ENCODE results near the gene CSRP1.
A peak's percentile ranks its signal among the peaks of the same experiment; 100 is the strongest.

DNA sequence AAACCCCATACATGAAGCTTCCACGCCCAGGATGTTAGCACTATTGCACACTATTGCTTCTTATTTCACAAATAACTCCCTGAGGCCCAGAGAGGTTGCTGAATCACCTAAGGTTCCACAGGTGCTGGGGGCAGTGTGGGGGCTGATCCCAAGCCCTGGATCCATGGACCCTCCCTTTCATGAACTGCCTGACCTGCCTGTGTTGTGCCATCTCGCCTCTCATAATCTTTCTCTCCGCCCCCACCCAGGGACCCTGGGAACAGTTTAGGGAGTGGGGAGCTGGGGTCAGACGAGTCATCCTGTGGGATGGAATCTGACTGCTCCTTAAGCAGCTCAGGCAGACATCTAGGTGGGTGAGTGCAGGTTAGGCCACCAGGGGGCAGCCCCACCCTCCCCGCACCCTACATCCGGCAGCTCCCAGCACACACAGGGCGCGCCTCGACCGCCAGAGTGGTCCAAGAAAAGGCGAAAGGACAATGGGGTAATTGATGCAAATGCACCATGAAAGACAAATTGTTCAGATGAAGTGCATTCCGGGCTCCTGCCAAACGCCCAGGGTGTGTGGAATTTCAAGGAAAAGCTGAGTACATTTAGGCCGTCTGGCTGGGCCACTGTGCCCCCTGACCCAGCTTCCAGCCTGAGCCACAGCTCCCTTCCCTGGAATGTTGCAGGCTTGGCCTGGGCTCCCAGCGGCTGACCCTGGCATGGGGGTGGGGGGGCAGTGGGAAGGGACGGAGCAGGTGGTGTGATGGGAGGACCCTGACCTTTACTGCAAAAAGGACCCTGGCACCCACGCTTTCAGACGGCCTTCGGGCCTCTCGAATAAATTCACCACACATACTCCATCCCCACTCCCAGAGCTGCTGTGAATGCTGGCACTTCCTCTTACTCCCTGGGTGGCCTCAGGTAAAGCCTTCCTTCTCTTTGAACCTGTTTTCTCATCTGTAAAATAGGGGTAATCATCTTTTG lies 58.7 kb downstream of the CSRP1 start:
- TF ChIP-seq, protein P1, sequence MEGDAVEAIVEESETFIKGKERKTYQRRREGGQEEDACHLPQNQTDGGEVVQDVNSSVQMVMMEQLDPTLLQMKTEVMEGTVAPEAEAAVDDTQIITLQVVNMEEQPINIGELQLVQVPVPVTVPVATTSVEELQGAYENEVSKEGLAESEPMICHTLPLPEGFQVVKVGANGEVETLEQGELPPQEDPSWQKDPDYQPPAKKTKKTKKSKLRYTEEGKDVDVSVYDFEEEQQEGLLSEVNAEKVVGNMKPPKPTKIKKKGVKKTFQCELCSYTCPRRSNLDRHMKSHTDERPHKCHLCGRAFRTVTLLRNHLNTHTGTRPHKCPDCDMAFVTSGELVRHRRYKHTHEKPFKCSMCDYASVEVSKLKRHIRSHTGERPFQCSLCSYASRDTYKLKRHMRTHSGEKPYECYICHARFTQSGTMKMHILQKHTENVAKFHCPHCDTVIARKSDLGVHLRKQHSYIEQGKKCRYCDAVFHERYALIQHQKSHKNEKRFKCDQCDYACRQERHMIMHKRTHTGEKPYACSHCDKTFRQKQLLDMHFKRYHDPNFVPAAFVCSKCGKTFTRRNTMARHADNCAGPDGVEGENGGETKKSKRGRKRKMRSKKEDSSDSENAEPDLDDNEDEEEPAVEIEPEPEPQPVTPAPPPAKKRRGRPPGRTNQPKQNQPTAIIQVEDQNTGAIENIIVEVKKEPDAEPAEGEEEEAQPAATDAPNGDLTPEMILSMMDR (IDR thresholded peaks at IDR 0.05; ENCODE audit: low read depth, low read length, poor library complexity, severe bottlenecking): peak; percentile 83
- TF ChIP-seq EZH2phosphoT487 (IDR thresholded peaks at IDR 0.05; ENCODE audit: borderline replicate concordance, low read length): no peak
